Measurements from ENCODE around the gene ARL5A.

The ARL5A gene

GRCh38 chr2:151774506-151774905, 53.7 kb downstream of the ARL5A start:
- no peak for TF ChIP-seq Cebpa-rat (IDR thresholded peaks at IDR 0.05)
- peak overlapping the region; percentile 64 for H3K4me2 ChIP-seq
- H4K20me1 ChIP-seq: no peaks in the 10 kb centered on the region
- 0 out of 2 replicates have a peak overlapping the region, but pooled peaks have one; percentile 27 for H3K27ac ChIP-seq
- H3K4me3 ChIP-seq: no peak overlapping the region
- peaks cover 23% of the 10 kb centered on the region for H3K36me3 ChIP-seq
- H3K27me3 ChIP-seq: no peaks in the 10 kb centered on the region
- peaks cover 4% of the 10 kb centered on the region; the same call in 1 of the 2 replicates for H3K9me3 ChIP-seq
- H3K4me1 ChIP-seq: peaks cover 56% of the 10 kb centered on the region
- H3K9ac ChIP-seq: peak overlapping the region; percentile 49; the same call in 1 of the 2 replicates

- H3K4me2 ChIP-seq: peak overlapping the region; percentile 78
- TF ChIP-seq Cebpa-rat (IDR thresholded peaks at IDR 0.05): no peak
- H3K4me3 ChIP-seq: no peak overlapping the region
- peaks cover 75% of the 10 kb centered on the region for H3K4me1 ChIP-seq
- H3K27me3 ChIP-seq: no peaks in the 10 kb centered on the region
- H3K36me3 ChIP-seq: peaks cover 11% of the 10 kb centered on the region
- H3K9ac ChIP-seq: peak overlapping the region; percentile 32; the same call in 1 of the 2 replicates
- H3K9me3 ChIP-seq: peaks cover 4% of the 10 kb centered on the region; the same call in 1 of the 2 replicates
- H4K20me1 ChIP-seq: no peaks in the 10 kb centered on the region
- peak overlapping the region; percentile 80 for H3K27ac ChIP-seq
These were observed 56.4 kb downstream of the ARL5A start for GRCh38 chr2:151771599-151772358.

- H3K4me1 ChIP-seq: peaks cover 82% of the 10 kb centered on the region
- no peak for TF ChIP-seq Cebpa-rat (IDR thresholded peaks at IDR 0.05)
- peak overlapping the region; percentile 80 for H3K27ac ChIP-seq
- no peak overlapping the region for H3K4me3 ChIP-seq
- no peaks in the 10 kb centered on the region for H4K20me1 ChIP-seq
- peak overlapping the region; percentile 32; the same call in 1 of the 2 replicates for H3K9ac ChIP-seq
- no peaks in the 10 kb centered on the region for H3K27me3 ChIP-seq
- peaks cover 3% of the 10 kb centered on the region; the same call in 1 of the 2 replicates for H3K36me3 ChIP-seq
- H3K4me2 ChIP-seq: peak overlapping the region; percentile 78
- peaks cover 4% of the 10 kb centered on the region; the same call in 1 of the 2 replicates for H3K9me3 ChIP-seq
These were observed 57.2 kb downstream of the ARL5A start for GRCh38 chr2:151770995-151771394.

- no peak for TF ChIP-seq Cebpa-rat (IDR thresholded peaks at IDR 0.05)
- H3K27me3 ChIP-seq: no peaks in the 10 kb centered on the region
- no peaks in the 10 kb centered on the region for H3K36me3 ChIP-seq
- H3K4me3 ChIP-seq: no peak overlapping the region
- H3K27ac ChIP-seq: no peak overlapping the region
- H3K4me1 ChIP-seq: peaks cover 80% of the 10 kb centered on the region
- peaks cover 4% of the 10 kb centered on the region; the same call in 1 of the 2 replicates for H3K9me3 ChIP-seq
- H3K9ac ChIP-seq: no peak overlapping the region
- H3K4me2 ChIP-seq: no peak overlapping the region
- H4K20me1 ChIP-seq: no peaks in the 10 kb centered on the region
These were observed 58.6 kb downstream of the ARL5A start for GRCh38 chr2:151769606-151770005.

- peaks cover 86% of the 10 kb centered on the region for H3K4me1 ChIP-seq
- no peaks in the 10 kb centered on the region for H3K27me3 ChIP-seq
- peaks cover 4% of the 10 kb centered on the region; the same call in 1 of the 2 replicates for H3K9me3 ChIP-seq
- H3K4me2 ChIP-seq: peak overlapping the region; percentile 69
- H3K36me3 ChIP-seq: no peaks in the 10 kb centered on the region
- no peaks in the 10 kb centered on the region for H4K20me1 ChIP-seq
- H3K4me3 ChIP-seq: no peak overlapping the region
- H3K27ac ChIP-seq: peak overlapping the region; percentile 35; the same call in 1 of the 2 replicates
- peak overlapping the region; percentile 20; the same call in 1 of the 2 replicates for H3K9ac ChIP-seq
- no peak for TF ChIP-seq Cebpa-rat (IDR thresholded peaks at IDR 0.05)
These were observed 60.7 kb downstream of the ARL5A start for GRCh38 chr2:151767536-151767935.

- Histone ChIP-seq H3K4me1 (peaks cover 76% of the 10 kb centered on the region), H3K27me3 (no peaks in the 10 kb centered on the region), H4K20me1 (no peaks in the 10 kb centered on the region), H3K27ac (peak overlapping the region; percentile 35), H3K36me3 (no peaks in the 10 kb centered on the region), H3K4me2 (peak overlapping the region; percentile 69), H3K9me3 (peaks cover 4% of the 10 kb centered on the region; the same call in 1 of the 2 replicates), H3K4me3 (no peak overlapping the region; the same call in 1 of the 2 replicates), H3K9ac (peak overlapping the region; percentile 22; the same call in 1 of the 2 replicates)
- TF ChIP-seq Cebpa-rat (IDR thresholded peaks at IDR 0.05): no peak
These were observed 61.6 kb downstream of the ARL5A start for GRCh38 chr2:151766437-151767153.

- Histone ChIP-seq H3K9ac (0 out of 2 replicates have a peak overlapping the region, but pooled peaks have one; percentile 22), H3K27ac (peak overlapping the region; percentile 35)
- no peak for TF ChIP-seq Cebpa-rat (IDR thresholded peaks at IDR 0.05)
These were observed 62.3 kb downstream of the ARL5A start for GRCh38 chr2:151765760-151766410.

GRCh38 chr2:151762694-151763093, 65.5 kb downstream of the ARL5A start:
- no peak for TF ChIP-seq Cebpa-rat (IDR thresholded peaks at IDR 0.05)
- H3K27ac ChIP-seq: no peak overlapping the region
- H3K9me3 ChIP-seq: no peaks in the 10 kb centered on the region
- H3K4me1 ChIP-seq: peaks cover 51% of the 10 kb centered on the region
- H3K27me3 ChIP-seq: no peaks in the 10 kb centered on the region
- no peak overlapping the region for H3K4me3 ChIP-seq
- no peaks in the 10 kb centered on the region for H3K36me3 ChIP-seq
- peak overlapping the region; percentile 52; the same call in 1 of the 2 replicates for H3K4me2 ChIP-seq
- no peak overlapping the region for H3K9ac ChIP-seq
- H4K20me1 ChIP-seq: no peaks in the 10 kb centered on the region

More at GRCh38 chr2:151765760-151766410, 62.3 kb downstream of the ARL5A start:
- Histone ChIP-seq H3K4me1 (peaks cover 69% of the 10 kb centered on the region), H3K4me3 (no peak overlapping the region; the same call in 1 of the 2 replicates), H3K27me3 (no peaks in the 10 kb centered on the region), H4K20me1 (no peaks in the 10 kb centered on the region), H3K36me3 (no peaks in the 10 kb centered on the region), H3K9me3 (peaks cover 4% of the 10 kb centered on the region; the same call in 1 of the 2 replicates), H3K4me2 (peak overlapping the region; percentile 69)

GRCh38 chr2:151761687-151762086, 66.5 kb downstream of the ARL5A start:
- no peaks in the 10 kb centered on the region for H3K27me3 ChIP-seq
- H3K9me3 ChIP-seq: no peaks in the 10 kb centered on the region
- H4K20me1 ChIP-seq: no peaks in the 10 kb centered on the region
- peaks cover 43% of the 10 kb centered on the region for H3K4me1 ChIP-seq
- no peak overlapping the region for H3K27ac ChIP-seq
- H3K9ac ChIP-seq: no peak overlapping the region
- H3K4me3 ChIP-seq: no peak overlapping the region
- no peak overlapping the region for H3K4me2 ChIP-seq
- no peaks in the 10 kb centered on the region for H3K36me3 ChIP-seq
- no peak for TF ChIP-seq Cebpa-rat (IDR thresholded peaks at IDR 0.05)
